A673 (cell line): ENCODE measurements around the gene NR2C2.

Experiments
- CTCF ChIP-seq: fragments of 300-800, 200-600 bp; sonication (generic); conservative IDR thresholded peaks from 2 replicates; pipeline ENCODE4 v1.5.1; 2017; ENCODE audit warnings: low read depth, mild to moderate bottlenecking, antibody characterized with exemption, low read length, moderate library complexity, mixed read lengths
- EZH2 ChIP-seq: fragments of 200-600 bp; sonication (generic); IDR thresholded peaks from 2 replicates; pipeline ENCODE4 v1.6.1; 2017; ENCODE audit warnings: borderline replicate concordance, low read depth, mild to moderate bottlenecking, mixed read lengths, antibody characterized with exemption, low read length; ENCODE audit not compliant: poor library complexity, severe bottlenecking

- TF ChIP-seq EZH2 (no peak), CTCF (no peak)
These were observed 1.1 kb upstream of the NR2C2 start for GRCh38 chr3:14946236-14946635.
